K562 (cell line): ENCODE data around the gene DGAT2L6. TPM values are rescaled to one million over a fixed set of nuclear protein-coding genes. Genes with fewer than 3 reads are reported as not detected.
A peak's percentile ranks its signal among the peaks of the same experiment; 100 is the strongest.

Experiments
- ATAC-seq: fragments of 200-7000 bp; cut with Tn5 transposase; 3 replicates; pipeline ENCODE4 v1.9.1; 2020; ENCODE audit warnings: moderate library complexity
- BruUV-seq: library from RNA; stranded (reverse); fragments of 400-500 nt; replicated peaks from 2 replicates; lab custom pipeline; 2021; lab: Mats Ljungman, UMichigan
- CTCF ChIA-PET: fragments of 300-600 bp; formaldehyde crosslinking; extraction: SDS; loops from one replicate; lab custom pipeline; 2021; ENCODE audit warnings: low intra/inter-chr PET ratio; lab: Yijun Ruan, JAX
- POLR2A ChIA-PET: fragments of 300-600, 350-650 bp; sonication (Branson Sonifier 250); formaldehyde crosslinking; extraction: SDS; loops from one replicate; lab custom pipeline; 2021; ENCODE audit warnings: antibody characterized with exemption, inconsistent platforms; lab: Yijun Ruan, JAX
- DNase-seq, 4 experiments: peaks; one replicate each; pipeline versions ENCODE4 v3.0.0 to v3.0.0-alpha.2; 2011 to 2018; ENCODE audit warnings: low spot score in 3 of 4, mixed read lengths in 3 of 4; ENCODE audit errors: extremely low read depth in 1 of 4
- FAIRE-seq: peaks from 2 replicates; lab custom pipeline; 2011; peaks lifted over from hg19 to GRCh38; lab: Jason Lieb, UNC
- H2AFZ ChIP-seq: 2 replicates; pipeline ENCODE4 v1.6.0; 2011; ENCODE audit warnings: low read depth, low read length, control low read depth, inconsistent platforms
- H3K27ac ChIP-seq: fragments of 200-600 bp; 3 replicates; pipeline ENCODE4 v1.8.0; 2011; ENCODE audit warnings: low read depth, mild to moderate bottlenecking, control low read depth, inconsistent platforms, low read length, moderate library complexity, mixed read lengths; ENCODE audit errors: extremely low read depth
- H3K27me3 ChIP-seq, 2 experiments: fragments of 300-600 bp in 1 of 2; 2 replicates in 1 of 2; 3 replicates in 1 of 2; pipeline versions ENCODE4 v1.6.0 to v1.8.0; 2011; ENCODE audit warnings: inconsistent platforms in 2 of 2, low read length in 2 of 2, mild to moderate bottlenecking in 1 of 2, mixed read lengths in 1 of 2, moderate library complexity in 1 of 2; ENCODE audit not compliant: control insufficient read depth in 2 of 2, insufficient read depth in 2 of 2
- H3K36me3 ChIP-seq: fragments of 300-600 bp; 3 replicates; pipeline ENCODE4 v1.8.0; 2011; ENCODE audit warnings: mild to moderate bottlenecking, low read length, inconsistent platforms; ENCODE audit not compliant: control insufficient read depth, insufficient read depth
- H3K4me1 ChIP-seq, 2 experiments: fragments of 200-600 bp in 1 of 2; replicated peaks in 1 of 2; 2 replicates in 1 of 2; 3 replicates in 1 of 2; pipeline versions ENCODE4 v1.5.1 to v1.8.0; 2011; ENCODE audit warnings: inconsistent platforms in 2 of 2, low read length in 2 of 2, mild to moderate bottlenecking in 1 of 2, mixed read lengths in 1 of 2, moderate library complexity in 1 of 2; ENCODE audit not compliant: control insufficient read depth in 2 of 2, insufficient read depth in 2 of 2
- H3K4me2 ChIP-seq: 2 replicates; pipeline ENCODE4 v1.6.1; 2011; ENCODE audit warnings: low read length, control low read depth, inconsistent platforms, mixed read lengths; ENCODE audit not compliant: insufficient read depth
- H3K4me3 ChIP-seq: fragments of 200-600 bp; sonication (generic), shearing (Covaris generic); 2 replicates; pipeline ENCODE4 v1.5.1; 2016; ENCODE audit warnings: control low read depth, inconsistent platforms
- H3K79me2 ChIP-seq: fragments of 200-600 bp; 3 replicates; pipeline ENCODE4 v1.8.0; 2011; ENCODE audit warnings: low read length, inconsistent platforms; ENCODE audit not compliant: control insufficient read depth, insufficient read depth
- H3K9ac ChIP-seq, 2 experiments: 2 replicates each; pipeline versions ENCODE4 v1.6.0 to v1.6.1; 2011; ENCODE audit warnings: low read depth in 2 of 2, low read length in 2 of 2, control low read depth in 1 of 2, inconsistent platforms in 1 of 2, mild to moderate bottlenecking in 1 of 2, mixed read lengths in 1 of 2; ENCODE audit not compliant: insufficient read depth in 1 of 2
- H3K9me1 ChIP-seq: one replicate; pipeline ENCODE4 v1.6.0; 2011; ENCODE audit warnings: inconsistent platforms, mild to moderate bottlenecking, low read length, moderate library complexity; ENCODE audit not compliant: control insufficient read depth, insufficient read depth
- H3K9me3 ChIP-seq: replicated peaks from 2 replicates; pipeline ENCODE4 v1.5.1; 2011; ENCODE audit warnings: low read depth, low read length, inconsistent platforms; ENCODE audit not compliant: control insufficient read depth, insufficient read depth
- H4K20me1 ChIP-seq: replicated peaks from 2 replicates; pipeline ENCODE4 v1.6.1; 2011; ENCODE audit warnings: low read length, inconsistent platforms, mixed read lengths; ENCODE audit not compliant: control insufficient read depth, insufficient read depth
- KDM4B ChIP-seq, 2 experiments: fragments of 450-650 bp in 1 of 2; sonication (generic) in 1 of 2; IDR thresholded peaks; 2 replicates each; pipeline ENCODE4 v1.6.1; 2016 to 2017; ENCODE audit warnings: borderline replicate concordance in 2 of 2, antibody characterized with exemption in 1 of 2, low read depth in 1 of 2, mild to moderate bottlenecking in 1 of 2
- MECOM ChIP-seq: fragments of 250-450 bp; sonication (Bioruptor Pico); IDR thresholded peaks from 2 replicates; pipeline ENCODE4 v1.8.0; 2022; ENCODE audit warnings: inconsistent platforms
- ZNF184 ChIP-seq: sonication (generic); formaldehyde crosslinking; IDR thresholded peaks from 2 replicates; pipeline ENCODE4 v1.5.0; 2020; ENCODE audit warnings: missing genetic modification reagents
- WGBS: fragments of 100-300 bp; shearing (Covaris generic); methylation state at CpG from one replicate; pipeline ENCODE4 v1.1.6; 2016; ENCODE audit warnings: low coverage, mixed read lengths; ENCODE audit not compliant: insufficient coverage; ENCODE audit errors: missing lambda C conversion rate; 5-methylcytosine and 5-hydroxymethylcytosine counted together
- in situ Hi-C: fragments of 300-500 bp; cut with MboI; formaldehyde crosslinking; loops from 4 replicates; pipeline ENCODE4 v1.15.0; 2018; ENCODE audit warnings: inconsistent platforms, mixed read lengths
- intact Hi-C: fragments of 100-400 bp; cut with micrococcal nuclease; formaldehyde crosslinking; loops from 2 replicates; pipeline ENCODE4 v1.14.2; 2022
- polyA plus RNA-seq, 8 experiments: library from polyadenylated mRNA; depleted of rRNA in 4 of 8; stranded (reverse) in 5 of 8; unstranded in 3 of 8; fragments of >200 nt; fragmentation: Nextera tagmentation in 2 of 8; fragmentation: Illumina TruSeq in 1 of 8; extraction: Ambion mirVana in 2 of 8; extraction: Trizol in 1 of 8; gene quantifications; 2 replicates each; pipeline versions ENCODE4 v1.2.1 to v1.2.3, GENCODE V29; 2011 to 2014; ENCODE audit warnings: inconsistent platforms in 1 of 8, missing spikeins in 1 of 8
- total RNA-seq, 7 experiments: library from RNA; depleted of rRNA in 6 of 7; stranded (reverse); fragments of >200 nt in 6 of 7; fragmentation: Illumina TruSeq in 2 of 7; extraction: Trizol in 2 of 7; gene quantifications; 2 replicates each; pipeline versions ENCODE4 v1.2.1 to v1.2.3, GENCODE V29; 2011 to 2021; ENCODE audit warnings: low replicate concordance in 1 of 7
- TF ChIP-seq, protein P1 (sequence below): fragments of 200-800 bp; sonication (Bioruptor generic); IDR thresholded peaks from 2 replicates; pipeline ENCODE4 v1.6.1; 2017; ENCODE audit warnings: missing genetic modification characterization, missing compliant biosample characterization
- TF ChIP-seq, protein P2 (sequence below): sonication (generic); formaldehyde crosslinking; IDR thresholded peaks from 2 replicates; pipeline ENCODE4 v1.9.0; 2022; ENCODE audit warnings: mild to moderate bottlenecking, missing genetic modification reagents

The DGAT2L6 gene
- total and polyA plus RNA-seq, 9 of the 15 experiments (the other 6 are each of a cell fraction or from before 2014, with no cell fraction given): not detected

DNA sequence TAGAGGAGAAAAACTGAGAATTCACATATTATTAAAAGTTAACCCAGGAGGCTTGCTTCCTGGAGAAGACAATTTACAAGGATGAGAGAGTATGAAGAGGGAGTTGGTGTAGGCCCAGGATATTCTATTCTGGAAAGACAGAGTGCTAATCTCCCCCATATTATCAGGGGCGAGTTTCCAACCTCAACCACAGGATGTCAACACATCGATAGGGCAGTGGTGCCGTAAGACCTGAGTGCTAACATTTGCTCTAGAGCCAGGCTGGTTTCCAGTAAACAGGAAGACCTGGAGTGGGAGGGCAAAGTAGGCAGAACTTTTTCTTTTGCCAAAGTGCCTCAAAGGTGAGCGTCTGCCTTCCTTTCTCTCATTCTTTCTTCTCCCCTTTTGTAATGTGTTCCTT is 54.4 kb downstream of the DGAT2L6 start:
- TF ChIP-seq, protein P1, sequence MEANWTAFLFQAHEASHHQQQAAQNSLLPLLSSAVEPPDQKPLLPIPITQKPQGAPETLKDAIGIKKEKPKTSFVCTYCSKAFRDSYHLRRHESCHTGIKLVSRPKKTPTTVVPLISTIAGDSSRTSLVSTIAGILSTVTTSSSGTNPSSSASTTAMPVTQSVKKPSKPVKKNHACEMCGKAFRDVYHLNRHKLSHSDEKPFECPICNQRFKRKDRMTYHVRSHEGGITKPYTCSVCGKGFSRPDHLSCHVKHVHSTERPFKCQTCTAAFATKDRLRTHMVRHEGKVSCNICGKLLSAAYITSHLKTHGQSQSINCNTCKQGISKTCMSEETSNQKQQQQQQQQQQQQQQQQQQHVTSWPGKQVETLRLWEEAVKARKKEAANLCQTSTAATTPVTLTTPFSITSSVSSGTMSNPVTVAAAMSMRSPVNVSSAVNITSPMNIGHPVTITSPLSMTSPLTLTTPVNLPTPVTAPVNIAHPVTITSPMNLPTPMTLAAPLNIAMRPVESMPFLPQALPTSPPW (CRISPR knock-in tag): peak; percentile 15; the same call in 1 of the 2 replicates
- TF ChIP-seq ZNF184 (CRISPR knock-in tag): no peak
- H2AFZ ChIP-seq: peak overlapping the region; percentile 43; the same call in 1 of the 2 replicates
- DNase-seq (peak in 2 of 4 experiments; percentile 9 to 14), ATAC-seq (peak; percentile 67), FAIRE-seq (no peak)
- intact Hi-C loops: no loop called here
- no peaks in the 10 kb centered on the region for H3K9me3 ChIP-seq
- H3K9ac ChIP-seq: no peak overlapping the region
- no peak overlapping the region for H3K4me2 ChIP-seq
- no TSS peak for BruUV-seq
- no peaks in the 10 kb centered on the region for H4K20me1 ChIP-seq
- H3K36me3 ChIP-seq: no peaks in the 10 kb centered on the region
- H3K4me3 ChIP-seq: no peak overlapping the region
- H3K9me1 ChIP-seq: no peaks in the 10 kb centered on the region
- no peak overlapping the region for H3K27ac ChIP-seq
- no peaks in the 10 kb centered on the region for H3K79me2 ChIP-seq
- peaks cover 0 to 12% of the 10 kb centered on the region in 2 experiments; a peak in 1 of 5 replicates for H3K27me3 ChIP-seq
- CTCF ChIA-PET: no interaction called here
- H3K4me1 ChIP-seq: peaks cover 0 to 8% of the 10 kb centered on the region in 2 experiments; a peak in 1 of 5 replicates
- 0% methylated on average over 3 of the region's 4 CpGs for WGBS
- POLR2A ChIA-PET: no interaction called here
- in situ Hi-C loops: no loop called here

DNA sequence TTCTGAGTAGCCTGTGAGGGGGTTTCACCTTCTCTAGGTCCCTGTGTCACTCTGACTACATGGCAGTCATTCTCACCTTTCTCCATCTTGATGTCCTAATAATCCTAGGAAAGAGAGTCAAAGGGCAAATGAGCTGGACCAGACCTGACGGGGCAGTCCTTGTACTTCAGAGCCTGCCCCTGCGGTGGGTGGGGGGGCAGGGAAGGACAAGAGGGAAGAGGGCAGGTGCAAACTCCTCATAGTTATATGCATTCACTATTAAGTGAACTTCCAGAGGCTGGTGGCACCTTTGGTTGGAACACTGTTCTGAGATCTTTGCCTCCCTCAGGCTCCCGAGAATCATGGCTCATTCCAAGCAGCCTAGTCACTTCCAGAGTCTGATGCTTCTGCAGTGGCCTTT is 57.1 kb downstream of the DGAT2L6 start, which contains the start of gene AWAT1:
TSS of gene AWAT1 (plus strand) at position 301 of the 400 bp plus-strand sequence. CDS start at position 342, 41 bp downstream.
- Histone ChIP-seq H3K9me3 (no peaks in the 10 kb centered on the region), H2AFZ (no peak within 1 kb of the TSS), H3K9me1 (no peaks in the 10 kb centered on the region), H4K20me1 (no peaks in the 10 kb centered on the region), H3K4me1 (peaks cover 0 to 8% of the 10 kb centered on the region in 2 experiments; a peak in 1 of 5 replicates), H3K36me3 (no peaks in the 10 kb centered on the region), H3K9ac (no peak within 1 kb of the TSS), H3K27me3 (peaks cover 0 to 18% of the 10 kb centered on the region in 2 experiments; a peak in 1 of 5 replicates), H3K4me2 (no peak within 1 kb of the TSS), H3K27ac (no peak within 1 kb of the TSS), H3K79me2 (no peaks in the 10 kb centered on the region), H3K4me3 (no peak within 1 kb of the TSS)
- in situ Hi-C loops: no loop called here
- TF ChIP-seq MECOM (CRISPR knock-in tag): no peak
- TF ChIP-seq, protein P2, sequence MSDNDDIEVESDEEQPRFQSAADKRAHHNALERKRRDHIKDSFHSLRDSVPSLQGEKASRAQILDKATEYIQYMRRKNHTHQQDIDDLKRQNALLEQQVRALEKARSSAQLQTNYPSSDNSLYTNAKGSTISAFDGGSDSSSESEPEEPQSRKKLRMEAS (CRISPR knock-in tag): no peak
- no peak for TF ChIP-seq KDM4B (IDR thresholded peaks at IDR 0.05; ENCODE audit: borderline replicate concordance in 2 of 2, low read depth in 1 of 2)
- ATAC-seq (no peak), DNase-seq (no peak), FAIRE-seq (no peak)
- WGBS: 0% methylated on average over 1 of the region's 3 CpGs
- intact Hi-C loops: no loop called here
- no TSS peak for BruUV-seq
- ChIA-PET CTCF (no interaction called here), POLR2A (no interaction called here)
